ENCODE data around the gene IGFBPL1. TPM values are rescaled to one million over a fixed set of nuclear protein-coding genes. Genes with fewer than 3 reads are reported as not detected.

The IGFBPL1 gene
- total and polyA plus RNA-seq, 2 of the 13 experiments (the other 11 are each of a cell fraction or from before 2014, with no cell fraction given), result 0.24 TPM; not detected in 1

DNA sequence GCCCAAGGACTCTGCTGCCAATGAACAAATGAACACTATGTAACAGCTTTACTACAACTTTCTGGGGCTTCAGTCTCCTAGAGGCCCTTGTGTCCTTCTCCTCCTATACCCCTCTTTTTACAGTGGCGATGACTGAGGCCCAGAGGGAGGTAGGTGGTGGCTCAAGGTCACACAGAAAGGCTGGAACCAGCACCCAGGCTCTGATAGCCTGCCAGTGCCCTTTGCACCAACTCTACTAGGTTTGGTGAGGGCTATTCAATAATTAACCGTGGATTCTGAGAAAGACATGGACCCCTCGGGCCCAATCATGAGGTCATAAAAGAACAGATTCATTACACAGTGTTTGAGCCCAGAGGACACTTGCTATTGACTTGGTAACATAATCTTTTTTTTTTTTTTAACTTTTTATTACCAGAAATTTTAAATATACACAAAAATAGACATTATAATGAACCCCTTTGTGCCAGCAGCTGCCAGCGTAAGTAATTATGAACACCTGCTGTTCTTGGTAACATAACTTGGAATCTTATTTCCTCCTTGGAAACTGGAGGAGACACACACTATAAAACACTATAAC lies 37.8 kb downstream of the IGFBPL1 start (continued):
- TF ChIP-seq, protein P1, sequence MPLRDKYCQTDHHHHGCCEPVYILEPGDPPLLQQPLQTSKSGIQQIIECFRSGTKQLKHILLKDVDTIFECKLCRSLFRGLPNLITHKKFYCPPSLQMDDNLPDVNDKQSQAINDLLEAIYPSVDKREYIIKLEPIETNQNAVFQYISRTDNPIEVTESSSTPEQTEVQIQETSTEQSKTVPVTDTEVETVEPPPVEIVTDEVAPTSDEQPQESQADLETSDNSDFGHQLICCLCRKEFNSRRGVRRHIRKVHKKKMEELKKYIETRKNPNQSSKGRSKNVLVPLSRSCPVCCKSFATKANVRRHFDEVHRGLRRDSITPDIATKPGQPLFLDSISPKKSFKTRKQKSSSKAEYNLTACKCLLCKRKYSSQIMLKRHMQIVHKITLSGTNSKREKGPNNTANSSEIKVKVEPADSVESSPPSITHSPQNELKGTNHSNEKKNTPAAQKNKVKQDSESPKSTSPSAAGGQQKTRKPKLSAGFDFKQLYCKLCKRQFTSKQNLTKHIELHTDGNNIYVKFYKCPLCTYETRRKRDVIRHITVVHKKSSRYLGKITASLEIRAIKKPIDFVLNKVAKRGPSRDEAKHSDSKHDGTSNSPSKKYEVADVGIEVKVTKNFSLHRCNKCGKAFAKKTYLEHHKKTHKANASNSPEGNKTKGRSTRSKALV (CRISPR knock-in tag; IDR thresholded peaks at IDR 0.05), result no peak
- TF ChIP-seq RFX1 (IDR thresholded peaks at IDR 0.05), result no peak
- TF ChIP-seq RAD21 (CRISPR knock-in tag; IDR thresholded peaks at IDR 0.05), result no peak
- TF ChIP-seq GATAD1 (CRISPR knock-in tag; IDR thresholded peaks at IDR 0.05), result 0 out of 2 replicates have a peak, but pooled peaks have one; percentile 30
- no peak for TF ChIP-seq SMAD9 (CRISPR knock-in tag; IDR thresholded peaks at IDR 0.05)
- TF ChIP-seq, protein P2, sequence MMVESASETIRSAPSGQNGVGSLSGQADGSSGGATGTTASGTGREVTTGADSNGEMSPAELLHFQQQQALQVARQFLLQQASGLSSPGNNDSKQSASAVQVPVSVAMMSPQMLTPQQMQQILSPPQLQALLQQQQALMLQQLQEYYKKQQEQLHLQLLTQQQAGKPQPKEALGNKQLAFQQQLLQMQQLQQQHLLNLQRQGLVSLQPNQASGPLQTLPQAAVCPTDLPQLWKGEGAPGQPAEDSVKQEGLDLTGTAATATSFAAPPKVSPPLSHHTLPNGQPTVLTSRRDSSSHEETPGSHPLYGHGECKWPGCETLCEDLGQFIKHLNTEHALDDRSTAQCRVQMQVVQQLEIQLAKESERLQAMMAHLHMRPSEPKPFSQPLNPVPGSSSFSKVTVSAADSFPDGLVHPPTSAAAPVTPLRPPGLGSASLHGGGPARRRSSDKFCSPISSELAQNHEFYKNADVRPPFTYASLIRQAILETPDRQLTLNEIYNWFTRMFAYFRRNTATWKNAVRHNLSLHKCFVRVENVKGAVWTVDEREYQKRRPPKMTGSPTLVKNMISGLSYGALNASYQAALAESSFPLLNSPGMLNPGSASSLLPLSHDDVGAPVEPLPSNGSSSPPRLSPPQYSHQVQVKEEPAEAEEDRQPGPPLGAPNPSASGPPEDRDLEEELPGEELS (CRISPR knock-in tag; IDR thresholded peaks at IDR 0.05), result no peak; the same call in 1 of the 2 replicates
- no peak for TF ChIP-seq HHEX (CRISPR knock-in tag; IDR thresholded peaks at IDR 0.05)
- no peak for TF ChIP-seq FLYWCH1 (CRISPR knock-in tag; IDR thresholded peaks at IDR 0.05)
- TF ChIP-seq ZFP62 (CRISPR knock-in tag; IDR thresholded peaks at IDR 0.05), result no peak
- TF ChIP-seq ZEB1 (IDR thresholded peaks at IDR 0.05; ENCODE audit: insufficient replicate concordance, low read depth), result no peak
- TF ChIP-seq, protein P3, sequence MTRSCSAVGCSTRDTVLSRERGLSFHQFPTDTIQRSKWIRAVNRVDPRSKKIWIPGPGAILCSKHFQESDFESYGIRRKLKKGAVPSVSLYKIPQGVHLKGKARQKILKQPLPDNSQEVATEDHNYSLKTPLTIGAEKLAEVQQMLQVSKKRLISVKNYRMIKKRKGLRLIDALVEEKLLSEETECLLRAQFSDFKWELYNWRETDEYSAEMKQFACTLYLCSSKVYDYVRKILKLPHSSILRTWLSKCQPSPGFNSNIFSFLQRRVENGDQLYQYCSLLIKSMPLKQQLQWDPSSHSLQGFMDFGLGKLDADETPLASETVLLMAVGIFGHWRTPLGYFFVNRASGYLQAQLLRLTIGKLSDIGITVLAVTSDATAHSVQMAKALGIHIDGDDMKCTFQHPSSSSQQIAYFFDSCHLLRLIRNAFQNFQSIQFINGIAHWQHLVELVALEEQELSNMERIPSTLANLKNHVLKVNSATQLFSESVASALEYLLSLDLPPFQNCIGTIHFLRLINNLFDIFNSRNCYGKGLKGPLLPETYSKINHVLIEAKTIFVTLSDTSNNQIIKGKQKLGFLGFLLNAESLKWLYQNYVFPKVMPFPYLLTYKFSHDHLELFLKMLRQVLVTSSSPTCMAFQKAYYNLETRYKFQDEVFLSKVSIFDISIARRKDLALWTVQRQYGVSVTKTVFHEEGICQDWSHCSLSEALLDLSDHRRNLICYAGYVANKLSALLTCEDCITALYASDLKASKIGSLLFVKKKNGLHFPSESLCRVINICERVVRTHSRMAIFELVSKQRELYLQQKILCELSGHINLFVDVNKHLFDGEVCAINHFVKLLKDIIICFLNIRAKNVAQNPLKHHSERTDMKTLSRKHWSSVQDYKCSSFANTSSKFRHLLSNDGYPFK (CRISPR knock-in tag; IDR thresholded peaks at IDR 0.05; ENCODE audit: borderline replicate concordance), result no peak
- no peak for TF ChIP-seq GTF2F1 (IDR thresholded peaks at IDR 0.05; ENCODE audit: low read length)
- TF ChIP-seq ZSCAN25 (CRISPR knock-in tag; IDR thresholded peaks at IDR 0.05), result no peak
- TF ChIP-seq ZNF34 (CRISPR knock-in tag; IDR thresholded peaks at IDR 0.05; ENCODE audit: borderline replicate concordance), result no peak
- TF ChIP-seq ZFAT (CRISPR knock-in tag; conservative IDR thresholded peaks at IDR 0.05), result no peak
- TF ChIP-seq ZNF768 (CRISPR knock-in tag; IDR thresholded peaks at IDR 0.05), result no peak; the same call in 1 of the 2 replicates
- no peak for TF ChIP-seq ZNF326 (CRISPR knock-in tag; IDR thresholded peaks at IDR 0.05; ENCODE audit: borderline replicate concordance)
- TF ChIP-seq, protein P4, sequence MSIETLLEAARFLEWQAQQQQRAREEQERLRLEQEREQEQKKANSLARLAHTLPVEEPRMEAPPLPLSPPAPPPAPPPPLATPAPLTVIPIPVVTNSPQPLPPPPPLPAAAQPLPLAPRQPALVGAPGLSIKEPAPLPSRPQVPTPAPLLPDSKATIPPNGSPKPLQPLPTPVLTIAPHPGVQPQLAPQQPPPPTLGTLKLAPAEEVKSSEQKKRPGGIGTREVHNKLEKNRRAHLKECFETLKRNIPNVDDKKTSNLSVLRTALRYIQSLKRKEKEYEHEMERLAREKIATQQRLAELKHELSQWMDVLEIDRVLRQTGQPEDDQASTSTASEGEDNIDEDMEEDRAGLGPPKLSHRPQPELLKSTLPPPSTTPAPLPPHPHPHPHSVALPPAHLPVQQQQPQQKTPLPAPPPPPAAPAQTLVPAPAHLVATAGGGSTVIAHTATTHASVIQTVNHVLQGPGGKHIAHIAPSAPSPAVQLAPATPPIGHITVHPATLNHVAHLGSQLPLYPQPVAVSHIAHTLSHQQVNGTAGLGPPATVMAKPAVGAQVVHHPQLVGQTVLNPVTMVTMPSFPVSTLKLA (IDR thresholded peaks at IDR 0.05), result no peak
- no peak for TF ChIP-seq ZFP82 (CRISPR knock-in tag; IDR thresholded peaks at IDR 0.05; ENCODE audit: borderline replicate concordance)
- TF ChIP-seq RELA (CRISPR knock-in tag; IDR thresholded peaks at IDR 0.05), result no peak
- TF ChIP-seq, protein P5, sequence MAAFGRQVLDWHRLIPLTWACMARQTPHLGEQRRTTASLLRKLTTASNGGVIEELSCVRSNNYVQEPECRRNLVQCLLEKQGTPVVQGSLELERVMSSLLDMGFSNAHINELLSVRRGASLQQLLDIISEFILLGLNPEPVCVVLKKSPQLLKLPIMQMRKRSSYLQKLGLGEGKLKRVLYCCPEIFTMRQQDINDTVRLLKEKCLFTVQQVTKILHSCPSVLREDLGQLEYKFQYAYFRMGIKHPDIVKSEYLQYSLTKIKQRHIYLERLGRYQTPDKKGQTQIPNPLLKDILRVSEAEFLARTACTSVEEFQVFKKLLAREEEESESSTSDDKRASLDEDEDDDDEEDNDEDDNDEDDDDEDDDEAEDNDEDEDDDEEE (CRISPR knock-in tag; IDR thresholded peaks at IDR 0.05), result no peak
- TF ChIP-seq MBNL3 (CRISPR knock-in tag; conservative IDR thresholded peaks at IDR 0.05), result no peak

Data from HepG2 (cell line).